ENCODE results near the gene CHCHD1. TPM values are rescaled to one million over a fixed set of nuclear protein-coding genes. Genes with fewer than 3 reads are reported as not detected.

CHCHD1 gene
- total RNA-seq, 2 donors from 2014 or later: 6.6 to 7.6 TPM

- H3K36me3 Mint-ChIP-seq (ENCODE audit: low read depth): peaks cover 9% of the 10 kb centered on the region
- H3K27me3 Mint-ChIP-seq: no peaks in the 10 kb centered on the region
- no peak overlapping the region for H3K4me3 Mint-ChIP-seq
- DNase-seq: no peak
- no peak overlapping the region for H3K27ac Mint-ChIP-seq
- H3K9me3 ChIP-seq (ENCODE audit: control insufficient read depth, low read length, poor library complexity, severe bottlenecking): no peaks in the 10 kb centered on the region
- ATAC-seq: no peak
- H3K4me1 Mint-ChIP-seq: peaks cover 16% of the 10 kb centered on the region
Measured at GRCh38 chr10:73801253-73801590, 19.4 kb downstream of the CHCHD1 start.

- ATAC-seq (no peak), DNase-seq (no peak)
- peaks cover 14% of the 10 kb centered on the region for H3K36me3 Mint-ChIP-seq (ENCODE audit: low read depth)
- no peaks in the 10 kb centered on the region for H3K27me3 Mint-ChIP-seq
- no peaks in the 10 kb centered on the region for H3K9me3 ChIP-seq (ENCODE audit: control insufficient read depth, low read length, poor library complexity, severe bottlenecking)
- peaks cover 28% of the 10 kb centered on the region for H3K4me1 Mint-ChIP-seq
- peak overlapping the region; percentile 47 for H3K27ac Mint-ChIP-seq
- no peak overlapping the region for H3K4me3 Mint-ChIP-seq
Measured at GRCh38 chr10:73802276-73802991, 20.6 kb downstream of the CHCHD1 start.

- DNase-seq (no peak), ATAC-seq (peak; percentile 35)
- peaks cover 12% of the 10 kb centered on the region for H3K36me3 Mint-ChIP-seq (ENCODE audit: low read depth)
- H3K27ac Mint-ChIP-seq: peak overlapping the region; percentile 47
- no peaks in the 10 kb centered on the region for H3K27me3 Mint-ChIP-seq
- H3K4me1 Mint-ChIP-seq: peaks cover 32% of the 10 kb centered on the region
- no peak overlapping the region for H3K4me3 Mint-ChIP-seq
- H3K9me3 ChIP-seq (ENCODE audit: control insufficient read depth, low read length, poor library complexity, severe bottlenecking): no peaks in the 10 kb centered on the region
Measured at GRCh38 chr10:73803680-73804286, 21.9 kb downstream of the CHCHD1 start.

- peaks cover 46% of the 10 kb centered on the region for H3K4me1 Mint-ChIP-seq
- ATAC-seq: no peak
- peaks cover 17% of the 10 kb centered on the region for H3K36me3 Mint-ChIP-seq (ENCODE audit: low read depth)
- no peaks in the 10 kb centered on the region for H3K27me3 Mint-ChIP-seq
- no peak for DNase-seq
- H3K27ac Mint-ChIP-seq: peak overlapping the region; percentile 84
- no peaks in the 10 kb centered on the region for H3K9me3 ChIP-seq (ENCODE audit: control insufficient read depth, low read length, poor library complexity, severe bottlenecking)
- H3K4me3 Mint-ChIP-seq: peak overlapping the region; percentile 28
Measured at GRCh38 chr10:73806176-73806950, 24.5 kb downstream of the CHCHD1 start.

DNA sequence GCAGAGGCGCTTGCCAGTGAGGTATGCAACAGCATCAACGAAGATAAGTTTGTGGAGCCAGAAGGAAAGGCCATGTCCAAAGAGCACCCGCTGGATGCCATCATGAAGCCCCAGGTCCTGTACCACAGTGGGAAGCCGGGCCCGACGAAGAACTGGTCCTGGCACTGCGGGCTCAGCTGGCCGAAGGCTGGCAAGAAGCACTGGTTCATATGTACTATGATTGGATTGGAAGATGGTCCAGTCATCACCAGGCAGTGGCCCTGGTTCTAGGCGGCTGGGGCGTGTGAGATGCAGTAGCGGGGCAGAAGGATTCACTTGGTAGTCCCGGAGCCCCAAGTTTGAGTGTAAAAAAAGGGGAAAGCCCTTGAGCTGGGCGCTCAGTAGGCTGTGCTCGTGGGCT, 25.6 kb downstream of the CHCHD1 start:
- DNase-seq (no peak), ATAC-seq (no peak)
- H3K4me1 Mint-ChIP-seq: peaks cover 47% of the 10 kb centered on the region
- H3K27ac Mint-ChIP-seq: peak overlapping the region; percentile 84
- H3K36me3 Mint-ChIP-seq (ENCODE audit: low read depth): peaks cover 17% of the 10 kb centered on the region
- no peaks in the 10 kb centered on the region for H3K9me3 ChIP-seq (ENCODE audit: control insufficient read depth, low read length, poor library complexity, severe bottlenecking)
- H3K4me3 Mint-ChIP-seq: no peak overlapping the region
- no peaks in the 10 kb centered on the region for H3K27me3 Mint-ChIP-seq

DNA sequence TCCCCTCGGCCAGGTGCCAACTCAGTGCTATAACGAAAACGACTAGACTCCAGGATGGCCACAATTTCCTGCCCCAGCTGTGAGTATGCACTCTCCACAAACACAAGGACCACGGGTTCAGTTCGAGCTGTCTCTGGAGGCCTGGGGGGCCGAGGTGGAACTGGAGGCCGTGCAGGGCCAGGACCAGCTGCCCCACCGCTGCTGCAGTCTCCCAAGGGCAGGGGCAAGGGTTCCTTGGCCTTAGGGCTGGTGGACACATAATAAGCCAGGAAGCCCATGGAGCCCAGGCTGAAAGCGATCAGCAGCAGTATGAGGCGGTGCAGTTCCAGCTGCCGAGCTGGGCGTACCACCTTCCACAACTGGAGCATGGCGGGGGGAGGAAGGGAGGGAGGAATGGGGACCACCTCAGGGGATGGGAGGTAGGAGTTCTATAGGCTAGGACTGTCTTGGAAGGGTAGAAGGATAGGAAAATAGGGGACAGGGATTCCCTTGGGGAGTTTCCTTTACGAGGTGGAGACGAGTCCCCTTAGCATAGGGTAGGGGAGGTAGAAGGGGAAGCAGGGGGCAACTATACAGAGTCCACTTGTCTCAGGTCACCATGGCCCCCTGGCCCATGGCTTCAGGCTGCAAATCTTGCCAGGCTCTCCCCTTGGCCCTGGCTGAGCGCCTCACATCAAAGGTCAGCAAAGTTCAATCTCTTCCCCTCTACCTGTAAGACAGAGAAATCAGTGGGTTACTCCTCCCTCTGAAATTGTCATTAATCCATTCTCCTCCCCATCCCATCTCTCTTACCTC, 26.4 kb downstream of the CHCHD1 start:
- H3K9me3 ChIP-seq (ENCODE audit: control insufficient read depth, low read length, poor library complexity, severe bottlenecking): no peaks in the 10 kb centered on the region
- ATAC-seq (no peak), DNase-seq (no peak)
- Mint-ChIP-seq H3K4me3 (no peak overlapping the region), H3K36me3 (ENCODE audit: low read depth) (peaks cover 13% of the 10 kb centered on the region), H3K27me3 (no peaks in the 10 kb centered on the region), H3K4me1 (peaks cover 45% of the 10 kb centered on the region), H3K27ac (no peak overlapping the region)

GRCh38 chr10:73809061-73809818, 27.4 kb downstream of the CHCHD1 start:
- H3K9me3 ChIP-seq (ENCODE audit: control insufficient read depth, low read length, poor library complexity, severe bottlenecking): no peaks in the 10 kb centered on the region
- DNase-seq (no peak), ATAC-seq (no peak)
- peak overlapping the region; percentile 69 for H3K4me3 Mint-ChIP-seq
- H3K4me1 Mint-ChIP-seq: peaks cover 39% of the 10 kb centered on the region
- H3K27me3 Mint-ChIP-seq: no peaks in the 10 kb centered on the region
- H3K27ac Mint-ChIP-seq: peak overlapping the region; percentile 83
- H3K36me3 Mint-ChIP-seq (ENCODE audit: low read depth): peaks cover 10% of the 10 kb centered on the region

GRCh38 chr10:73810358-73810734, 28.5 kb downstream of the CHCHD1 start:
- DNase-seq: no peak
- Mint-ChIP-seq H3K27ac (peak overlapping the region; percentile 83), H3K4me3 (peak overlapping the region; percentile 93), H3K4me1 (peaks cover 39% of the 10 kb centered on the region), H3K27me3 (no peaks in the 10 kb centered on the region), H3K36me3 (ENCODE audit: low read depth) (peaks cover 10% of the 10 kb centered on the region)
- ATAC-seq: no peak
- no peaks in the 10 kb centered on the region for H3K9me3 ChIP-seq (ENCODE audit: control insufficient read depth, low read length, poor library complexity, severe bottlenecking)

- Mint-ChIP-seq H3K4me1 (peaks cover 36% of the 10 kb centered on the region), H3K36me3 (ENCODE audit: low read depth) (peaks cover 10% of the 10 kb centered on the region), H3K4me3 (peak overlapping the region; percentile 93), H3K27me3 (no peaks in the 10 kb centered on the region), H3K27ac (peak overlapping the region; percentile 83)
- H3K9me3 ChIP-seq (ENCODE audit: control insufficient read depth, low read length, poor library complexity, severe bottlenecking): no peaks in the 10 kb centered on the region
- peak; percentile 43 to 57 (median 53) for DNase-seq
- ATAC-seq: peak; percentile 19
Measured at GRCh38 chr10:73810735-73811465, 29.1 kb downstream of the CHCHD1 start.

- Mint-ChIP-seq H3K36me3 (ENCODE audit: low read depth) (peaks cover 5% of the 10 kb centered on the region), H3K27ac (peak overlapping the region; percentile 88), H3K27me3 (no peaks in the 10 kb centered on the region), H3K4me1 (peaks cover 20% of the 10 kb centered on the region), H3K4me3 (peak overlapping the region; percentile 66)
- no peaks in the 10 kb centered on the region for H3K9me3 ChIP-seq (ENCODE audit: control insufficient read depth, low read length, poor library complexity, severe bottlenecking)
- ATAC-seq (no peak), DNase-seq (no peak)
Measured at GRCh38 chr10:73812657-73813056, 30.8 kb downstream of the CHCHD1 start.

DNA sequence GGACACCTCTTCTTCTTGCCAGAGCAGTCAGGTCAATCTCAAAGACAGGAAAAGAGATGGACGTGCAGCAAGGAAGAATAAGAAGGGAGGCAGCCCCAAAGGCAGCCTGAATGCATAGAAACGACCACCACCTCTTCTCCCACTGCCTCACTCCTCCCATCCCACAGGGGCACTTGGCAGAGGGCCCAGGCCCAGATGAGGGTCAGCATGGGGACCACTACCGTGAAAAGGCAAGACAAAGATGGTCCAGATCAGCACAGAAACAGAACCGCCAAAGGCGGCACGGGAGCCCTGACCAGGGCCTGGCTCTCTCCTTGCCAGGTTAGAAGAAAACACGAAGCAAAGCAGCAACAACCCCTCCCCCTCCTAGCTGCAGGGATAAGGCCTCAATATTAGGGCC, 31.5 kb downstream of the CHCHD1 start:
- H3K27me3 Mint-ChIP-seq: no peaks in the 10 kb centered on the region
- ATAC-seq (no peak), DNase-seq (no peak)
- no peak overlapping the region for H3K27ac Mint-ChIP-seq
- peaks cover 5% of the 10 kb centered on the region for H3K36me3 Mint-ChIP-seq (ENCODE audit: low read depth)
- no peak overlapping the region for H3K4me3 Mint-ChIP-seq
- peaks cover 20% of the 10 kb centered on the region for H3K4me1 Mint-ChIP-seq
- no peaks in the 10 kb centered on the region for H3K9me3 ChIP-seq (ENCODE audit: control insufficient read depth, low read length, poor library complexity, severe bottlenecking)

- H3K9me3 ChIP-seq (ENCODE audit: control insufficient read depth, low read length, poor library complexity, severe bottlenecking): no peaks in the 10 kb centered on the region
- Mint-ChIP-seq H3K27me3 (no peaks in the 10 kb centered on the region), H3K36me3 (ENCODE audit: low read depth) (peaks cover 3% of the 10 kb centered on the region), H3K4me3 (no peak overlapping the region), H3K27ac (no peak overlapping the region), H3K4me1 (peaks cover 13% of the 10 kb centered on the region)
- DNase-seq (no peak), ATAC-seq (no peak)
Measured at GRCh38 chr10:73814276-73814895, 32.5 kb downstream of the CHCHD1 start.
